Mammary epithelial cell (primary cell): ENCODE data around the gene UBXN1.

ENCODE experiments used
- CTCF ChIP-seq, 2 donors: IDR thresholded peaks in 1 of 2; conservative IDR thresholded peaks in 1 of 2; 2 replicates each; pipeline ENCODE4 v1.5.1; 2011 to 2012; ENCODE audit warnings: inconsistent platforms in 2 of 2, low read length in 2 of 2, mild to moderate bottlenecking in 2 of 2, control low read depth in 1 of 2, low read depth in 1 of 2; ENCODE audit not compliant: insufficient read depth in 1 of 2; ENCODE audit errors: extremely low read depth in 1 of 2
- EZH2 ChIP-seq: IDR thresholded peaks from 2 replicates; pipeline ENCODE4 v1.6.1; 2012; ENCODE audit warnings: low read length, inconsistent platforms, borderline replicate concordance

GRCh38 chr11:62713343-62713742 is 34.5 kb upstream of the UBXN1 start:
- TF ChIP-seq CTCF (conservative IDR thresholded peaks at IDR 0.05 in 1 of 2, IDR thresholded peaks at IDR 0.05 in 1 of 2; ENCODE audit: extremely low read depth in 1 of 2, insufficient read depth in 1 of 2, low read depth in 1 of 2, low read length in 2 of 2) (no peak), EZH2 (no peak)
